NT2/D1 (cell line): ENCODE results near the gene RAB27A.

ENCODE experiments used
- DNase-seq: peaks from one replicate; pipeline ENCODE4 v3.0.0-alpha.2; 2011; ENCODE audit warnings: low read depth, low spot score
- H3K27me3 ChIP-seq: 2 replicates; pipeline ENCODE4 v1.6.0; 2011; ENCODE audit warnings: mild to moderate bottlenecking; ENCODE audit not compliant: insufficient read length, insufficient read depth
- H3K36me3 ChIP-seq: 2 replicates; pipeline ENCODE4 v1.6.1; 2011; ENCODE audit warnings: mild to moderate bottlenecking, low read length, mixed read lengths; ENCODE audit not compliant: insufficient read depth, insufficient read length
- H3K4me1 ChIP-seq: 2 replicates; pipeline ENCODE4 v1.5.1; 2011; ENCODE audit not compliant: insufficient read depth, insufficient read length
- H3K4me3 ChIP-seq: 2 replicates; pipeline ENCODE4 v1.5.1; 2011; ENCODE audit warnings: low read depth; ENCODE audit not compliant: insufficient read length
- H3K9ac ChIP-seq: 2 replicates; pipeline ENCODE4 v1.6.0; 2011; ENCODE audit warnings: low read depth; ENCODE audit not compliant: insufficient read length
- H3K9me3 ChIP-seq: 2 replicates; pipeline ENCODE4 v1.5.1; 2011; ENCODE audit warnings: mild to moderate bottlenecking, low read length; ENCODE audit not compliant: insufficient read depth
- SUZ12 ChIP-seq: IDR thresholded peaks from 2 replicates; pipeline ENCODE4 v1.6.1; 2011; ENCODE audit not compliant: insufficient read length, insufficient read depth; ENCODE audit errors: extremely low read depth
- YY1 ChIP-seq: IDR thresholded peaks from 2 replicates; pipeline ENCODE4 v1.6.1; 2011; ENCODE audit not compliant: insufficient read length, insufficient read depth
- ZNF274 ChIP-seq: IDR thresholded peaks from 2 replicates; pipeline ENCODE4 v1.6.1; 2011; ENCODE audit warnings: mild to moderate bottlenecking, low read depth, low read length

The RAB27A gene

GRCh38 chr15:55247311-55247710 lies 42.3 kb downstream of the RAB27A start:
- Histone ChIP-seq H3K9ac (no peak overlapping the region), H3K9me3 (no peaks in the 10 kb centered on the region), H3K36me3 (no peaks in the 10 kb centered on the region), H3K4me3 (no peak overlapping the region), H3K4me1 (no peaks in the 10 kb centered on the region), H3K27me3 (no peaks in the 10 kb centered on the region)
- no peak for DNase-seq
- no peak for TF ChIP-seq SUZ12
- no peak for TF ChIP-seq ZNF274

DNA sequence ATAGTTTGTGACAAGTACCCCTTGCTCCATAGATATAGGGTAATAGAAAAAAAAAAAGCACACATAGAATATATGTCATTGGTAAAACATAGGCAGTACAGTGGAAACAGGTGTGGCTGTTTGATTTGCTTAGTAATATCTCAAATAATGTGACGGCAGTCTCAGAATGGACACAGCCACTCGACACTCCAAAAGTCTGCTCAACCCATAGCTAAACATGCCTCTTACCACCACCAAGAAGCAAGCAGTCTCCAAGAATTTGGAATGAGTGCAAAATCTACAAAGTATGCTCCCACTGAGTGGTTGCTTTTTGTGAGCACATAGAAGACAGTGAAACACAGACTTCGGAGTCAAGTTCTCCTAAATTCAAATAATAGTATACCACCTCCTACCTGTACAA lies 43.0 kb downstream of the RAB27A start:
- Histone ChIP-seq H3K9ac (no peak overlapping the region), H3K4me1 (no peaks in the 10 kb centered on the region), H3K4me3 (no peak overlapping the region), H3K36me3 (no peaks in the 10 kb centered on the region), H3K27me3 (no peaks in the 10 kb centered on the region), H3K9me3 (no peaks in the 10 kb centered on the region)
- DNase-seq: no peak
- TF ChIP-seq YY1 (no peak), SUZ12 (no peak), ZNF274 (no peak)

DNA sequence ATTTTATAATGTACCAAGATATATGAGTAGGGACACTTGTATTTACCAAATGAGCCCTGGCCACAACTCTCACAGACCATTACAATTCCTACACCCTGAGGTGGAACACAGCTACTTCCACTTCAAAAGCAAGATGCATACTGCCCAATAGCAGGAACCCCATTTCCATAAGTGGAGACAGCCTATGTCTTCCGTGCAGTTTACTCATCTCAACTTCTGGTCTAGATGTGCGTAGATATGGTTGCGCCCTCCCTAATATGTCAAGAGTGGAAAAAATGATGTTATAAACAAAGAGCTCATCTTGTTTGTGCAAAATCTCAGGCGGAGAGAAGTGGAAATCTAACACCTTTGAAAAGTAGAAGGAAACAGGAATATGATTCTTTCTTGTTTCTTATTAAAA lies 44.6 kb downstream of the RAB27A start:
- Histone ChIP-seq H3K36me3 (no peaks in the 10 kb centered on the region), H3K9me3 (no peaks in the 10 kb centered on the region), H3K27me3 (no peaks in the 10 kb centered on the region), H3K9ac (no peak overlapping the region), H3K4me3 (no peak overlapping the region), H3K4me1 (no peaks in the 10 kb centered on the region)
- no peak for DNase-seq
- no peak for TF ChIP-seq ZNF274
- TF ChIP-seq YY1: no peak
- no peak for TF ChIP-seq SUZ12

DNA sequence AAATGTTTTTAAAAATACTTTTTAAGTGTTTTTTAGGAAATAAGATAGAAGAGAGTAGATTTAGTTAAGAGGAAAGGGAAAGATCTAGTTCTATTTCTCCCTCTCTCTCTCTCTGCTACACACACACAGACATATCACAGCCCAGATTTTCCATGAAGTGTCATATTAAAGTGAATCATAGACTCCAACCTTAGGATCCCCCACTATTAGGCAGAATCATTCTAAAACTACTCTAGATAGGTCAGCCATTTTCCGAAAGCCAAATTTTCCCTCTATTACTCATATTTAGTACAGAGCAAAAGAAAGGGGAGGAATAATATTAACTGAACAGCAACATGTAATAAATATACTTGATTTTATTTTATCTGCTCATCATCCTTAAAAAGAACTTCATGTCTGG lies 47.7 kb downstream of the RAB27A start:
- H3K36me3 ChIP-seq: no peaks in the 10 kb centered on the region
- H3K27me3 ChIP-seq: no peaks in the 10 kb centered on the region
- no peak overlapping the region for H3K4me3 ChIP-seq
- TF ChIP-seq ZNF274 (no peak), YY1 (no peak), SUZ12 (no peak)
- no peaks in the 10 kb centered on the region for H3K4me1 ChIP-seq
- no peak for DNase-seq
- no peaks in the 10 kb centered on the region for H3K9me3 ChIP-seq
- no peak overlapping the region for H3K9ac ChIP-seq

- H3K36me3 ChIP-seq: no peaks in the 10 kb centered on the region
- no peak overlapping the region for H3K4me3 ChIP-seq
- H3K4me1 ChIP-seq: no peaks in the 10 kb centered on the region
- no peak for TF ChIP-seq ZNF274
- TF ChIP-seq SUZ12: no peak
- TF ChIP-seq YY1: no peak
- no peaks in the 10 kb centered on the region for H3K9me3 ChIP-seq
- H3K27me3 ChIP-seq: no peaks in the 10 kb centered on the region
- no peak overlapping the region for H3K9ac ChIP-seq
- no peak for DNase-seq
Observed at GRCh38 chr15:55241186-55241585, 48.4 kb downstream of the RAB27A start.

DNA sequence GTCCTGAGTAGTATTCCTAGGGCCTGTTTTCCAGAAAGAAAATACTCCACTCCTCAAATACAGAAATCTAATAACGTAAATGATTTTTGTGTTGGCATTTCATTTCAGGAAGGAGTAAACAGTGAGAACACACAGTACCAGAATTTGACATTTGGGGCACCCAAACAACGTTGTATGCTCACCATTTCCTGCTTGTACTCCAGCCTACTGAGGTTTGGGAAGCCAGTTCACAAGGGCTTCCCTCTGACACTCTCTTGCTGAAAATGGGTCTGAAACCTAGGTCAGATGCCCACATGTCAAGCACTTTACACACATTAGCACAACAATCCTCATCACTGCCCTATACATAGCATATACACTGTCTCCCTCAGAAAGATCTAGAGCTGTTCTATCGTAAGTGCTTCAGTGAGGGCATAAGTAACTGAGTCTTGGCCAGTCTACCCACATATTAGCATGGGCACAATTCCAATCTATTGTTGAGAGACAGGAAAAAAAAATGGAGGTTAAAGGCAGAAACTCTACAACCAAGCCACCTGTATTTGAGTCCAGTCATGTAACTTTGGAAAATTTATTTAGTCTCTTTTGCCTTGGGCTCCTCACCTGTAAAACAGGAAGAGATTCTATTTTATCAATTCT lies 49.4 kb downstream of the RAB27A start:
- no peaks in the 10 kb centered on the region for H3K9me3 ChIP-seq
- DNase-seq: no peak
- no peak for TF ChIP-seq ZNF274
- no peak for TF ChIP-seq SUZ12
- TF ChIP-seq YY1: no peak
- no peaks in the 10 kb centered on the region for H3K4me1 ChIP-seq
- no peaks in the 10 kb centered on the region for H3K36me3 ChIP-seq
- H3K9ac ChIP-seq: no peak overlapping the region
- H3K27me3 ChIP-seq: no peaks in the 10 kb centered on the region
- H3K4me3 ChIP-seq: no peak overlapping the region

DNA sequence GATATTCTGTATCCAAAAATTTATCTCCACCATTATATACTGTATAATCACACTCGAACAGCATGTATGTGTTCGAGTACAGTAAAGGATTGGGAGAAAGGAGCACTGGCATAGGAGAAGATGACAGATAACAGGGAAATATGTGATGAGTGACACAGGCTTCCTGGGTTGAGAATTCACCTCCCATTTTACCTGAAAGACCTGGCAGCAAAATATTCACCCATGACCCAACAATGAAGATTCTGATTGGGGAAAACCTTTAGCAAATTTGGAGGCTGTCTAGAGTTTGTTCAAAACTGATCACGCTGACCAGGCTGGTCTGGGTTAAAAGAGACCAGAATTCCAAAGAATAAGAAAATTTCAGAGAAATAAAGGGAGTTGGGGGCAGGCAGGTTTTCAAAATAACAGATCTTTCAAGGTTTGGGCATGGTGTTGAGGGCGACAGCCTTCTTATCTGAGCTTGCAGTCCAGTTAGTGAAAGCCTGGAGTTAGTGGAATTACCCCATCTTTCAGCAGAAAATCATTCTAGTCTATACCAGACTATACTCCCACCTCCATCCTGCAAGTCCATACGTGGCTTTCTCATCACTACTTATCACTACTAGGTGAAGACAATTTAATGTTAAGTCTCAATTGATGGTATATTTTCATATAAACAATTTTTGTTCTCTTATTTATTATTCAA lies 50.0 kb downstream of the RAB27A start:
- H3K36me3 ChIP-seq: no peaks in the 10 kb centered on the region
- DNase-seq: no peak
- H3K9ac ChIP-seq: no peak overlapping the region
- no peak overlapping the region for H3K4me3 ChIP-seq
- H3K4me1 ChIP-seq: no peaks in the 10 kb centered on the region
- no peaks in the 10 kb centered on the region for H3K9me3 ChIP-seq
- no peaks in the 10 kb centered on the region for H3K27me3 ChIP-seq
- TF ChIP-seq YY1 (no peak), SUZ12 (no peak), ZNF274 (no peak)

DNA sequence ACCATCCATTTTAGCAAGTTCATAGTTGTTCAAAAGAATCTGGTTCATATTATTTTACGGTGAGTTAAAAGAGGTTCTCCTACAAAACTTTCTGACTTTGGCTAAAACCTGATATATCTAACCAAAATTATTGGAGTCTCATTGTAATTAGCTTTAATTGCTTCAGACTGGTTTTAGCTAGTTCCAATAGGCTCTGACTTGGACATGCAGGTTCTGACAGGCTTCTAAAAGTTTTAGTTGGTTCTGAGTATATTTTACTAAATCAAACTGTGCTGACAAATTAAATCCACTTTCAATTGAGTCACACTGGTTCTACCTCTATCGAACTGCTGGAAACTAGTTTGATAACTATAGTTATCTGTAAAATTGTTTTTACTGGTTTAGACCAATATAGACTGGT lies 50.7 kb downstream of the RAB27A start:
- H3K9ac ChIP-seq: no peak overlapping the region
- no peak overlapping the region for H3K4me3 ChIP-seq
- TF ChIP-seq SUZ12 (no peak), ZNF274 (no peak), YY1 (no peak)
- no peaks in the 10 kb centered on the region for H3K36me3 ChIP-seq
- no peaks in the 10 kb centered on the region for H3K27me3 ChIP-seq
- H3K9me3 ChIP-seq: no peaks in the 10 kb centered on the region
- DNase-seq: no peak
- no peaks in the 10 kb centered on the region for H3K4me1 ChIP-seq
